OCI-M2 (cell line): ENCODE measurements around the gene TENM4.
"Not testable (repeated sequence)": the region's sequence is repeated elsewhere in the genome, so short reads cannot be mapped to it uniquely, and the experiment has no call there.

Experiments
- DNase-seq: peaks from one replicate; lab custom pipeline; 2025; ENCODE audit not compliant: unreplicated experiment; lab: John Stamatoyannopoulos, UW

The TENM4 gene

DNA sequence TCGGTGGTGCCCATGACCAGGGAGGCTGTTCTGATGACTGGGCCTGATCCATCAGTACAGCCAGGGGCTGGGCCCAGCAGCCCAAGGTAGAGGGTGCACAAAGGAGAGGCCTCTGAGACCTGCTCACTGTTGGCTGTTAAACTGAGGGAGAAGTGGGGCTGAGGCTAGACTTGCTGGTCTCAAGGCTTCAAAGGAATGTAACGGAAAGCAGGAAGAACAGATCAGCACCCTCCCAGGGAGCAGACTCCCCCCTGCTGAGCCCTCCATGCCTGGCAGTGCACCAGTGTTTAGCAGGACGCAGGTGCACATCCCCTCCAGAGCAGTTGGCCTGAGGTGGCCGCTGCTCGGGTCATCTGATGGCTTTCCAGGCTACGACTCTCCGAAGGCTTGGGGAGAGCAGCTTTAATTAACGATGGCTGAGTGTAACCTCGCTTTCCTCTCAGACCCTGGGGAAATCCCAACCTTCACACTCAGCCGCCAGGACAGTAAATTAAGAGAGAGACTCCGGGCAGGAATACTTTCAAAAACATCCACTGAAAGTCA is 610.5 kb downstream of the TENM4 start:
- DNase-seq: no peak

GRCh38 chr11:78829146-78829545 is 611.7 kb downstream of the TENM4 start:
- DNase-seq: no peak

DNA sequence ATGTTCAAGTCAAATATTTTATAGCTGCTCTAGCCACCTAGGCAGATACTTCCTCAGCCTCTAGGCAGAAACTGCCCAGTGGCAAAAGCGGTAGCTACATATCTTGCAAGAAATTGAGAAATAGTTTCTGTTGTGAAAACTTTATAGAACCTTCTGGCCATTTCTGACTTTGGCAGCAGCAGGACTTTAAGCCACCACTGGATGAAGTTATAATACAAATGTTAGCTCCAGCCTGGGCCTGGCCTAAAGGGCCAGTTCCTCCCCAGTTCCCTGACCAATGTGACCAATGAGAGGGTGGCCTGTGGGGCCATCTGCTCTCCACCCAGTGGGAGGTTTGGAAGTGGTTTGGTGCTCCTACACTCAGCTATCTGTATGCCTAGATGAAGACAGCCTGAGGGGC is 612.2 kb downstream of the TENM4 start:
- DNase-seq: no peak

DNA sequence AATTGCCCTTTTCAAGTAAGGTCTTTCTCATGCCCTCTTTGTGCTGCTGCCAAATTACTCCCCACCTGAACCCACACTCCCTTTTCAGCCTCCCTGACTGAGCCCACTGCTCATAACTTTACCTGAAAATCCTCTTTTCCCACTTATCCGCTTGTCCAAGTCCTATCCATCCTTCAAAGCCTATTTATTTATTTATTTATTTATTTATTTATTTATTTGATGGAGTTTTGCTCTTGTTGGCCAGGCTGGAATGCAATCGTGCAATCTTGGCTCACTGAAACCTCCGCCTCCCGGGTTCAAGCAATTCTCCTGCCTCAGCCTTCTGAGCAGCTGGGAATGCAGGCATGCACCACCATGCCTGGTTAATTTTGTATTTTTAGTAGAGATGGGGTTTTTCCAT is 613.5 kb downstream of the TENM4 start:
- DNase-seq: not testable (repeated sequence)

- no peak for DNase-seq
Observed at GRCh38 chr11:78825591-78826020, 615.2 kb downstream of the TENM4 start.

GRCh38 chr11:78823588-78823987 is 617.2 kb downstream of the TENM4 start:
- DNase-seq: no peak

- DNase-seq: no peak
Observed at GRCh38 chr11:78822931-78823423, 617.9 kb downstream of the TENM4 start.

DNA sequence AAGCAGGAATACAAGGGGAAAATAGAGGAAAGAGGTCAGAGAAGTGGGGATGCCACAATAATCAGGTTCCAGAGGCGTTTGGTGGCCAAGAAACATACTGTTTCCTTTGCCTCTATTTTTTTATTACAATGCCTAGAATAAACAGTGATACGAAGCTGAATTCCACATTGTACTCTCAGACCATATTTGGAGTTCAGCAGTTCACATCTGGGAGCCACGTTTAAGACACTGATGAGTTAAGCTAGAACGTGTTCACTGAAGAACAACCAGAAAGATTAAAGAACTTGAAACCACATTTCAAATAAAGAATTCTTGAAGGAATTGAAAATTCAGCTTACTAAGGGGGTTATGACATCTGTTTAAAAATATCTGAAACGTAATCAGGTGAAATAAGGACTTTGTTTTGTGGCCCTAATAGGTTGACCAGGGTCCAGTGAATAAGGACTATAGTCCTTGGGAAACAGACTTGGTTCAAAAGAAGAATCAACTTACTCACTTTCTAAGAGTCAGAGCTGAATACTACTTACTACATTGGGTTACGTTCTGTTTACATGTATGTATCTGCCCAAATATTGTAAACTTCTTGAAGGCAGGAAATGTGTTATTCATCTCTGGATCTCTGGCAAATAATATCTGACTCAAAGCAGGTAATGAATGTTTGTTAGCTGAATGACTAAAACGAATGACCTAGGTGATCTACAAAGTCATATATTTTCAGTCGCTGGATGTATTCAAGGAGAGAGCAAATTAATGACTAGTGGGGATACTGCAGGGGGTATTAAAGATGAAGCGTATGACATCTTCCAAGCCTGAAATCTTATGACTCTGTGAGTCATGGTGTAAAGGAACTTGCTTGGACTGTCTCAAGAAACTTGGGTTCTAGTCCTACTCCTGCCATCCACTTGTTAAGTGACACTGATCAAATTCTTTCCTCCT is 619.2 kb downstream of the TENM4 start:
- DNase-seq: no peak

GRCh38 chr11:78820741-78821140 is 620.1 kb downstream of the TENM4 start:
- DNase-seq: no peak

- DNase-seq: no peak
Observed at GRCh38 chr11:78818201-78818600, 622.6 kb downstream of the TENM4 start.

GRCh38 chr11:78815831-78816230 is 625.0 kb downstream of the TENM4 start:
- DNase-seq: no peak

- no peak for DNase-seq
Observed at GRCh38 chr11:78812513-78813293, 628.1 kb downstream of the TENM4 start.

- DNase-seq: no peak
Observed at GRCh38 chr11:78810559-78811009, 630.2 kb downstream of the TENM4 start.

DNA sequence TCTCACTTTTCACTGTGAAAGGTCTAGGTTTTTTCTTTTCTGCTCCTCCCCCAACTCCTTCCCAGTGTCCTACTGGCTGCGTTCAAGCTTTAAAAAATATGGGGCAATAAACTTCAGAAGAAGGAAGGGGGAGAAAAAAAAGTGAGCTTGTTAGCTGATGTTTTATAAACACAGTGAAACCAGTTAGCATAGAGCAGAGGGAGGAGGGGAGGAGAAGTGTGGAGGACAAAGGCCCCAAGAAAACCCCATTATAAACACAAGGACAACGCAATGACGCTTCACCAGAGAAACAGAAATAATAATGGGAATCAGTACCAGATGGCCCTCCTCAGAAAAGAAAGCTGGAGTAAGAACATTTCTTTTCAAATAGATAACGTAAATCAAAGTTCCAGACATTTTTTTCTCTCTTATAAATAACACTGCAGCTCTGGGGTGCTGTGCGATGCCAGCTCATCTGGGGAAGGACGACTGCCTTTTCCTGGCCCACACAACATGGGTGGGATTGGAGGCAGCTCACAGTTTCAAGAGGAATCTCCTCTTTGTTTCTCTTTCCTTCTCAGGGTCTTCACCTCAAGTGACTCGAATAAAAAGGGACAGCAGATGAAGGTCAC is 630.8 kb downstream of the TENM4 start:
- no peak for DNase-seq

DNA sequence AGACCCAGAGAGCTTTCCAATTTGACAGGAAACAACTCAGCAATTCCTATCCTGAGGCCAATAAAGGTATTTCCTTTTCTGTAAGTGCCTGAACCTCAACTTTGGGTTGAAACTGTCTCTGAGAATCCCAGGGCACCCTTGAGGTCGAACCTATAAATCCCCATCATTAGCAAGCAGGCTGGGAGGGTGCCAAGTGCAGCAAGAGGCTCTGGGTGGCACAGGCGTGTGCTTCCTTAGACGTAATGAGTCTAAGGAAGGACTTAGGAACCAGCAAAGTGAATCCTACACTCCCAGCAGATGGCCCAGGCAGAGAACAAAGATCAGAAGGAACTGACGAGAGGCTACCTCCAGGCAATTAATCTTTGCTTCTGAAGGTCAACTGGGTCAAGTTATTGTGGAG is 631.9 kb downstream of the TENM4 start:
- no peak for DNase-seq

DNA sequence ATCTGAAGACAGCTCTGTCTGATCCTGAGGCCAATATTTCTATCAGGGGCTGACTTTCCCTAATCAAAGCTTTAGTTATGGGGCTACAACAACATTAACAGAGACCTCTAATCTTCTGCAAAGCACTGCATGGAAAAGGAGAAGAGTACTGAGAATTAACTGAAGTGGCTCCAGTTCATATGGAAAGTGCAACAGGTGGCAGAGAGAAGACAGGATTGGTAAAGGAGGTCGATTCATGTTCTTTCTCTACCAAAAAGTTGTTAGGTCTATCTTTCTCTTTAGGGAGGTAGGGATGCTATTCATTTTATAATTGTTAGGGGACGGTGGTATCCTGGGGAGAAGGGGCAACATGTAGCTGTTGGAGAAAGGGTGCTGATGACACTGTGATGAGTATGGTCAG is 633.5 kb downstream of the TENM4 start:
- no peak for DNase-seq

DNA sequence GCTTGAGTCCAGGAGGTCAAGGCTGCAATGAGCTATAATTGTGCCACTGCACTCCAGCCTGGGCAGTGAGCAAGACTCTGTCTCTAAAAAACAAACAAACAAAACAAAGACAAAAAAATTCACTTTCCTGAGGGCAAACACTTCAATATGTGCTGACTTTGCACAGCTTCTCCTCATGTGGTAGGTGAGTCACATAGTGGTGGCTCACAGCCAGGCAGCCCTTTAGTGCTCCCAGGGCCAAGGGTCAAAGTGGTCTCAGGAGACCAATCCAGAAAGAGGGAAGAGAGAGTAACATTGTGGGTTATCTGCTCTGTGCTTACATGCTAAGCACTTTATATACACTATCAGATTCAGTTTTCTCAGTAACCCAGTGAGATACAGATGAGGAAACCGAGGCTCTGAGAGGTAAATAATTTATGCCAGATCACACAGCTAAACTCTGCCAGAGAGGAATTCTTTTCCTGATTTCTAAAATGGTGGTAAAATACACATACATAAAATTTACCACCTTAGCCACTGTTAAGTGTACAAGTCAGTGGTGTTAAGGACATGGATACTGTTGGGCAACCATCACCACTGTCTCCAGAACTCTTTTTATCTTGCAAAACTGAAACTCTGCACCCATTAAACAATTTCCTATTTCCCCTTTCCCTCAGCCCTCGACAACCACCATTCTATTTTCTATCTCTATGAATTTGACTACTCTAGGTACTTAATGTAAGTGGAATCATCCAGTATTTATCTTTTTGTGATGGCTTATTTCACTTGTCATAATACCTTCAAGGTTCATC is 634.4 kb downstream of the TENM4 start:
- no peak for DNase-seq

DNA sequence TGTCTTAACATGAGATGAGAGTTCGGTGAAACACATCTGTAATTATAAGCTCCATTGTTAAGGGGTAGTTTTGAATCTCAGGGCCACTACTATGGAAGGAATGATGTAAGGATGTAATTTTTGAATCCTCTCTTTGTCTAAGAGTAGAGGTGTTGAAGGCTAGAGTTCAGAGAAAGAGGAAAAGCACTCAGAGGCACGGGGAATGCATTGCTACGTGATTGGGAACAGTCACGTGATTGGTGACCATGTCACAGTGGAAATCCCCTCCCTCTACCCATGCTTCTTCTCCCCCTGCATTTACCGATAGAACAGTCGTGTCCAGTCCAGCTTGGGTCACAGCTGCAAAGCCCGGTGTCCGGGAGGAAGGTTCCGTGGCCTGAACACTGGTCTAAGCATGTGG is 635.8 kb downstream of the TENM4 start:
- no peak for DNase-seq

DNA sequence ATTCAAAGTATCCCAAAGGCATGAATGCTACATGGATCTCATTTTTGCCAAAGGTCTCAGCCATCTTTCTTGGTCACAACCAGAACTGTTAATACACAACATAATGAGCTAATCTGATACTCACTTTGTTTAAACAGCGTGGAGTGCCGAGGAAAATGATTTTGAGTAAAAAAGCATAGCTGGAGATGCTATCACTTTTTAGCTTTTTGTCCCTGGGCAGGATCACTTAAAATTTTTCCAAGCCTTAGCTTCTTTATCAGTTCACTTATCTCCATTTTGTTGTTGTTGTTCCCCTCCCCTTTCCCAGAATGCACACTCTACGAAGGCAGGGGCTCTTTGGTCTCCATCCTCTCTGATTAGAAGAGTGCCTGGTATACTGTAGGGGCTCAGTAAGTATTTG is 636.8 kb downstream of the TENM4 start:
- no peak for DNase-seq

DNA sequence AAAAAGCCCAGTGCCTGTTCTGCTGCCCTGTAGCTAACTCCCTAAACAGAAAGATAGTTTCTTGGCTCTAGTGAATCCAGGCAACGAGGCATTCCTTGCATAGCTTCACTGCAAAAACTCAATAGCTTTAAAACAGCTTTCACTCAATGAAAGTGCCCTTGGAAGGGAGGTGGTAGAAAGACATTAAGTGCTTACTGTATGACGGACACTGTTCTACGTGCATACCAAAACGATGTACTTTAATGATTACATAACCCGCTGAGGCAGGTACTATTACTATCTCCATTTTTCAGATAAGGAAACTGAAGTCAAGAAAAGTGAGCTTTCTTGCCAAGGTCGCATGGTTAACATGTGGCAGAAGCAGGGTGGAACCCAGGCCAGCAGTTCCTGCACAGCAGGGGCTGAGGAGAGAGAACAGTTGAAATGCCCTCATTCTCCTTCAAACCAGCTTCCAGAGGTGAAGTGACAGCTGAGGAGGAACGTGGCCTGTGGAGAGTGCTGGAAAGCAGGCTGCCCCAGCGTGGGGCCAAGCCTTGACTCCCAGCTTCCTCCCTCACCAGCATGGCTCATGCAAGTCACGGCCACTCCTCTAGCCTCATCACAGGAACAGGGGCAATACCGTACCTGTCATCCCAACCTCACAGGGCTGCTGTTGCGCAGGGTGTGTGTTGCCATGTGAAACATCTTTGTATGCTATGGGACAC is 638.6 kb downstream of the TENM4 start:
- DNase-seq: no peak
